GM10248 (cell line): ENCODE results near the gene UBE2D2.

ENCODE experiments used
- CTCF ChIA-PET: fragments of 300-600 bp; sonication (Branson Sonifier 250); formaldehyde crosslinking; extraction: SDS; loops from one replicate; lab custom pipeline; 2021; ENCODE audit warnings: antibody characterized with exemption; lab: Yijun Ruan, JAX
- POLR2A ChIA-PET: fragments of 350-650 bp; sonication (Branson Sonifier 250); formaldehyde crosslinking; extraction: SDS; loops from one replicate; lab custom pipeline; 2020; ENCODE audit warnings: antibody characterized with exemption; lab: Yijun Ruan, JAX
- DNase-seq: peaks from one replicate; pipeline ENCODE4 v3.0.0; 2012; ENCODE audit errors: extremely low spot score
- TF ChIP-seq, protein P1 (sequence below): IDR thresholded peaks from 2 replicates; pipeline ENCODE4 v1.5.1; 2012; ENCODE audit warnings: mild to moderate bottlenecking, low read depth; ENCODE audit errors: extremely low read depth, missing control alignments, control extremely low read depth

The UBE2D2 gene

DNA sequence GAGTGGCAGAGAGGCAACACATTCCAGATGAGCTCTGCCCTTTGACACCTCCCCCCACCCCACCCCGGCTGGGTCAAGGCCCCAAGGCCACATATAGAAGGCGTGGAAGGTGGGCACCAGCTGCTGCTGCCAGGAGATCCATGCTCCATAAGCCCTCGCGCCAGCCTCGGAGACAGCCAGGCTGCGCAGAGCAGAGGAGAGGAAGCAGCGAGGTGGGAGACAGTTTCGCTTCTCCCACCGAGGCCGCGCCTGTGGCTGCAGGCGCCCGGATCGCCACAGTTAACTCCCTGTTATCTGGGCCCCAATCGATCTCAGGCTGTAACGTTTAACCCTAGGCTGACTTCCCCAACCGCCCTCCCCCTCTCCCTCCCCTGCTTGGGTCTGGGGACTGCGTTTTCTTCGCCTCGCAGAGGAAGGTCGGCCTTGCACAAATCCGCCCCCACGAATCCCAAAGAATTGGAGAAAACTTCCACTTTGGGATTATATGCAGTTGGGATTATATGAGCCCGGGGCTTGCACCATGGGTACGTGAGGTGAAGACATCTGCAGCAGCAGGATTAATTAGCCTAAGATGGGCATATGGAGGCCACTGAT, 85.9 kb downstream of the UBE2D2 start:
- no peak for DNase-seq
- TF ChIP-seq, protein P1, sequence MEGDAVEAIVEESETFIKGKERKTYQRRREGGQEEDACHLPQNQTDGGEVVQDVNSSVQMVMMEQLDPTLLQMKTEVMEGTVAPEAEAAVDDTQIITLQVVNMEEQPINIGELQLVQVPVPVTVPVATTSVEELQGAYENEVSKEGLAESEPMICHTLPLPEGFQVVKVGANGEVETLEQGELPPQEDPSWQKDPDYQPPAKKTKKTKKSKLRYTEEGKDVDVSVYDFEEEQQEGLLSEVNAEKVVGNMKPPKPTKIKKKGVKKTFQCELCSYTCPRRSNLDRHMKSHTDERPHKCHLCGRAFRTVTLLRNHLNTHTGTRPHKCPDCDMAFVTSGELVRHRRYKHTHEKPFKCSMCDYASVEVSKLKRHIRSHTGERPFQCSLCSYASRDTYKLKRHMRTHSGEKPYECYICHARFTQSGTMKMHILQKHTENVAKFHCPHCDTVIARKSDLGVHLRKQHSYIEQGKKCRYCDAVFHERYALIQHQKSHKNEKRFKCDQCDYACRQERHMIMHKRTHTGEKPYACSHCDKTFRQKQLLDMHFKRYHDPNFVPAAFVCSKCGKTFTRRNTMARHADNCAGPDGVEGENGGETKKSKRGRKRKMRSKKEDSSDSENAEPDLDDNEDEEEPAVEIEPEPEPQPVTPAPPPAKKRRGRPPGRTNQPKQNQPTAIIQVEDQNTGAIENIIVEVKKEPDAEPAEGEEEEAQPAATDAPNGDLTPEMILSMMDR, result no peak
- ChIA-PET CTCF (interaction anchor here (0.9 to 15.5 kb wide), 4 partner anchors 11 to 119 kb away, joined by 3 to 229 read pairs (median 8); no protein-coding TSS in a partner anchor), POLR2A (no interaction called here)

DNA sequence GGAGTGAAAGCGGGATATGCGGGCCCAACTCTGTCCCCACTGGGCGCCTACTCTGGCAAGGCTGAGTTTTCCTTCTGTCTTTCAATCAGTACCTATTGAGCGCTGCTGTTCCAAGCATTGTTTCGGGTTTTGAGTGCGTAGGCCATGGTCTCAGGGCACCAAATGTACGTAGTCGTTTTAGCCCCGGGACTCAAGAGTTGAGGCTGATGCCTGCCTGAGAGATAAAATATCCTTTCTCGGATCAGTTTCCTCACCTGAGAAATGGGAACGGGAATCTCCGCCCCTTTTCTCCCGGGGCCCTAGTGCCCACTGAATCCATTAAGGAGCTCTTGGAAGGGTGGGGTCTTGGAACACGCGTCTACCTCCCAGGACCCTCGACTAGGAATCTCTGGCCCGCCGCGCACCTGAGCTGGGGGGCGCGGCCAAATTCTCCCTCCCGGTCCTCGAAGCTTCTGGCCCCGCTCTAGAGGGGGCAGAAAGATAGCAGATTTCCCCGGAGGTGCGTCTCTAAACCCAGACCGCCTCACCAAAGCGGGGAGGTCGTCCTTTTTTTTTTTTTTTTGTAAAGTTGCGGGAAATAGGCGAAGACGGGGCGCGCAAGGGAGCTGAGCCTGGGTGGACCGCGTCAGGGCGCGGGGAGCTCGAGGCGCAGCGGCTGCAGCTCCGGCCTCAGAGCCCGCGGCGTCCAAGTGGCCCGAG, 86.5 kb downstream of the UBE2D2 start:
- ChIA-PET POLR2A (interaction anchor here (1.2 to 3.7 kb wide), 3 partner anchors 10 to 13 kb away, joined by 5 to 31 read pairs (median 6); no protein-coding TSS in a partner anchor), CTCF (interaction anchor here (0.8 to 15.5 kb wide), 7 partner anchors 11 to 118 kb away, joined by 3 to 229 read pairs (median 7); no protein-coding TSS in a partner anchor)
- TF ChIP-seq, protein P1, result no peak
- DNase-seq, result no peak

DNA sequence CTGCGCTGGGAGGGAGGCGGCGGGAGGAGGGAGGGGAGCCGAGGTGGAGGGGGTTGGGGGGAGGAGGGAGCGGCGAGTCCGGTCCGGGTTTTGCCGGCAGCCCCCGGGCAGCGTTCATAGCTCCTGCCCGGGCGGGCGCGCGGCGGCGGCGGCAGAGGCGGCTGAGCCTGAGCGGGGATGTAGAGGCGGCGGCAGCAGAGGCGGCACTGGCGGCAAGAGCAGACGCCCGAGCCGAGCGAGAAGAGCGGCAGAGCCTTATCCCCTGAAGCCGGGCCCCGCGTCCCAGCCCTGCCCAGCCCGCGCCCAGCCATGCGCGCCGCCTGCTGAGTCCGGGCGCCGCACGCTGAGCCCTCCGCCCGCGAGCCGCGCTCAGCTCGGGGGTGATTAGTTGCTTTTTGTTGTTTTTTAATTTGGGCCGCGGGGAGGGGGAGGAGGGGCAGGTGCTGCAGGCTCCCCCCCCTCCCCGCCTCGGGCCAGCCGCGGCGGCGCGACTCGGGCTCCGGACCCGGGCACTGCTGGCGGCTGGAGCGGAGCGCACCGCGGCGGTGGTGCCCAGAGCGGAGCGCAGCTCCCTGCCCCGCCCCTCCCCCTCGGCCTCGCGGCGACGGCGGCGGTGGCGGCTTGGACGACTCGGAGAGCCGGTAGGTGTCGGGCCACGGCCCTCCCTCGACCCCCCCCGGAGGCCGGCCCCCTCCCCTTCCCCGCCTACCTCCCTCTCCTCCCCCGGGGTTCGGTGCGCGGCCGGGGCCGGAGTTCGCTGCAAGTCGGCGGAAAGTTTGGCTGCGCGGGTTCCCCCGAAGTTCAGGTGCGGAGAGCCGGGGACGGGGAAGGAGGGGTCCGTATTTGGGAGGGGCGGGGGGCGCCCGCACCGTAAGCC, 87.3 kb downstream of the UBE2D2 start, which contains the start of gene CXXC5:
TSS of gene CXXC5 (plus strand) at position 145 of the 877 bp plus-strand sequence. CDS start 32,175 bp downstream, outside the sequence.
- POLR2A ChIA-PET, result interaction anchor here (1.2 to 3.7 kb wide), 3 partner anchors 9 to 12 kb away, joined by 5 to 31 read pairs (median 6); no protein-coding TSS in a partner anchor
- CTCF ChIA-PET, result interaction anchor here (0.8 to 15.5 kb wide), 7 partner anchors 11 to 117 kb away, joined by 3 to 229 read pairs (median 7); no protein-coding TSS in a partner anchor
- TF ChIP-seq, protein P1, result no peak
- peak; percentile 85 for DNase-seq

DNA sequence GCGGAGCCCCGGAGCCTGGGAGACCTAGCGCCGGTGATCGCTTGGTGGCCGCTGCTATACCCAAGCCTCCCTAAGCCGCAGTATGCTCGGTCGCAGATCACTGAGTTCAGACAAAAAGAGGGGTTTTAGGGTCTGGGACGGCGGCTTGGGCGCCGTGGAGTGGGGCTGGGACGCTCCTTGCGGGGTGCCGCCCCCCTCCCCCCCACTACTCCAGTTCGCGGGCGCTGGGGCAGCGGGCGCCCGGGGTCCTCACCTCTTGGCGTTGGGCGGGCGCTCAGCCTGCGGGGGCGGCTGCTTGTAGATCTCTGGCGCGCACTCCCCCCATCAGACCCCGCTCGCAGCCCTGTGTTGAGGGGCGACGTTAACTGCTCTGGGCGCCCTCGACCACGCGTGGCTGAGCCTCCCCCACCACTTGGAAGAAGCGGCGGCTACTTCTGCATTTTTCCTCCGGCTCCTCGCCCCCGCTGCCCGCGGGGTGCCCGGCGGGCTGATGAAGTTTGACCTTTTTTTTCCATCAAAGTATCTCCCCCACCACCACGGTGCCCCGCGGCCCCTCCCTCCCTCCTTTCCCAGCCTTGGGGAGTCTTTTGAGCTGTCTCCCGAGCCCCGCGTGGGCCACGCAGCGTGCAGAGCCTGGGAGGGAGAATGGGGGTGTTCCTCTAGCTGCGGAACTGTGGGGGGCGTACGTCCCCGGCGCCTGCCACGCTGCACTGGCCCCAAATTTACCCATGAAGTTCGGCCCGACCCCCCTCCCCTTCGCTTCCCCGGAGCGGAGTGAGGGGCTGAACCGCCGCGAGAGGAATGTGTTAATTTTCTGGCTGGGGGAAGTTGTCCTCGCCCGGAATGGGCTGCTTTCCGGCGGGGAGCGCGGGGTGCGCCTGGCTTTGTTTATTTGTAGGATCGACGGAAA, 88.2 kb downstream of the UBE2D2 start:
- TF ChIP-seq, protein P1, result no peak
- ChIA-PET CTCF (interaction anchor here (1.4 to 15.5 kb wide), 8 partner anchors 10 to 74 kb away, joined by 4 to 229 read pairs (median 6); no protein-coding TSS in a partner anchor), POLR2A (interaction anchor here (3.7 kb wide), 1 partner anchor 12 kb away, joined by 31 read pairs; no protein-coding TSS in a partner anchor)
- DNase-seq, result no peak

DNA sequence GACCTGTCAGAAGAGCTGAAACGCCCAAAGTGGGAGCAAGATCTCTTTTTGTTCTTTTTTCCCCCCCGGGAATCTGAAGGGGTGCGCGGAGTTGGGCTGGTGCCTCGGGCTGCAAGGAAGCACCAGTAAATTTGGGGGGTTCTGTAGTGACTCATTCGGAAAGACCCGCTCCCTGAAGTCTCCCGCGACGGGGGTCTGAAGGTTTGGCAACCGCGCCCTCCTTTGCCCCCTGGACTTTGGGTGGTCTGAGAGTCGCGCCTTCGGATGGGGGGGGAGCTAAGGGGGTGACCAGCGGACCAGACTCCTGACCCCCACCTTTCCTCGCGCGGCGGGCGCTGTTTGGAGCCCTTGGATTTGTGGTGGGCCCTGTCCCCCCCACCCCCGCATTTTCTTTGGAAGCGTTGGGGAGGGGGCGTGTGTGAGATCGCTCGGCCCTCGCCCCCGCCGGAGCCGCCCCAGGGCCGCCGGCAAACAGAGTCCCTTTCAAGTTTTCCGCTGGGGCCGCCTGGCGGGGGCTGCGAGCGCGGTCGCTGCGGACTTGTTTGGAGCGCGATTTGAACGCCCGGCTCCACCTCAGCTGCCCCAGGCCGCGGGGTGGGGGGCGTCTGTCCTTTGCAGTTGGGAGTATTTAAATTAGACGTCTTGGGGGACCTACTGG, 89.0 kb downstream of the UBE2D2 start:
- ChIA-PET POLR2A (interaction anchor here (3.7 kb wide), 1 partner anchor 13 kb away, joined by 31 read pairs; no protein-coding TSS in a partner anchor), CTCF (interaction anchor here (1.0 to 15.5 kb wide), 9 partner anchors 9 to 74 kb away, joined by 3 to 229 read pairs (median 5); no protein-coding TSS in a partner anchor)
- no peak for DNase-seq
- TF ChIP-seq, protein P1, result peak; percentile 37
